ENCODE results near the gene CDH15.

The CDH15 gene

GRCh38 chr16:89135971-89136765 lies 35.4 kb upstream of the CDH15 start:
- no peak for TF ChIP-seq EZH2phosphoT487 (IDR thresholded peaks at IDR 0.05; ENCODE audit: borderline replicate concordance, low read length)
- no peak for TF ChIP-seq CTCF (IDR thresholded peaks at IDR 0.05; ENCODE audit: low read depth, low read length, poor library complexity, severe bottlenecking)
- no peaks in the 10 kb centered on the region for H3K9me3 ChIP-seq (ENCODE audit: control insufficient read depth, insufficient read depth, low read length)
- H3K4me3 ChIP-seq (ENCODE audit: low read length) = no peak overlapping the region
- no peak overlapping the region for H3K4me2 ChIP-seq (ENCODE audit: low read length)
- no peaks in the 10 kb centered on the region for H4K20me1 ChIP-seq (ENCODE audit: control insufficient read depth, insufficient read depth, low read depth, low read length)
- H3K79me2 ChIP-seq (ENCODE audit: control insufficient read depth, low read length) = peaks cover 28% of the 10 kb centered on the region
- no peaks in the 10 kb centered on the region for H3F3A ChIP-seq (ENCODE audit: control insufficient read depth, insufficient read depth)
- no peaks in the 10 kb centered on the region for H3K4me1 ChIP-seq (ENCODE audit: control insufficient read depth, low read length)
- peaks cover 91% of the 10 kb centered on the region for H3K36me3 ChIP-seq (ENCODE audit: control insufficient read depth, low read length)
- no peaks in the 10 kb centered on the region for H3K9me2 ChIP-seq (replicated peaks; ENCODE audit: control insufficient read depth, low read length)
- H3K27ac ChIP-seq (ENCODE audit: low read depth, low read length) = no peak overlapping the region
- H3K27me3 ChIP-seq (ENCODE audit: control insufficient read depth, low read length) = no peaks in the 10 kb centered on the region

- Histone ChIP-seq H3K27me3 (ENCODE audit: control insufficient read depth, low read length) (no peaks in the 10 kb centered on the region), H3K4me1 (ENCODE audit: control insufficient read depth, low read length) (no peaks in the 10 kb centered on the region), H3F3A (ENCODE audit: control insufficient read depth, insufficient read depth) (no peaks in the 10 kb centered on the region), H3K9me2 (replicated peaks; ENCODE audit: control insufficient read depth, low read length) (no peaks in the 10 kb centered on the region), H3K36me3 (ENCODE audit: control insufficient read depth, low read length) (peaks cover 91% of the 10 kb centered on the region), H3K9me3 (ENCODE audit: control insufficient read depth, insufficient read depth, low read length) (no peaks in the 10 kb centered on the region), H4K20me1 (ENCODE audit: control insufficient read depth, insufficient read depth, low read depth, low read length) (no peaks in the 10 kb centered on the region), H3K4me3 (ENCODE audit: low read length) (no peak overlapping the region), H3K27ac (ENCODE audit: low read depth, low read length) (no peak overlapping the region), H3K4me2 (ENCODE audit: low read length) (no peak overlapping the region), H3K79me2 (ENCODE audit: control insufficient read depth, low read length) (peaks cover 20% of the 10 kb centered on the region)
- no peak for TF ChIP-seq CTCF (IDR thresholded peaks at IDR 0.05; ENCODE audit: low read depth, low read length, poor library complexity, severe bottlenecking)
- no peak for TF ChIP-seq EZH2phosphoT487 (IDR thresholded peaks at IDR 0.05; ENCODE audit: borderline replicate concordance, low read length)
Observed at GRCh38 chr16:89136931-89137330, 34.6 kb upstream of the CDH15 start.

- Histone ChIP-seq H3K9me3 (ENCODE audit: control insufficient read depth, insufficient read depth, low read length) (no peaks in the 10 kb centered on the region), H3F3A (ENCODE audit: control insufficient read depth, insufficient read depth) (no peaks in the 10 kb centered on the region), H3K27ac (ENCODE audit: low read depth, low read length) (no peak overlapping the region), H3K36me3 (ENCODE audit: control insufficient read depth, low read length) (peaks cover 91% of the 10 kb centered on the region), H3K4me1 (ENCODE audit: control insufficient read depth, low read length) (no peaks in the 10 kb centered on the region), H3K27me3 (ENCODE audit: control insufficient read depth, low read length) (no peaks in the 10 kb centered on the region), H3K4me2 (ENCODE audit: low read length) (no peak overlapping the region), H3K9me2 (replicated peaks; ENCODE audit: control insufficient read depth, low read length) (no peaks in the 10 kb centered on the region), H3K4me3 (ENCODE audit: low read length) (no peak overlapping the region), H4K20me1 (ENCODE audit: control insufficient read depth, insufficient read depth, low read depth, low read length) (no peaks in the 10 kb centered on the region), H3K79me2 (ENCODE audit: control insufficient read depth, low read length) (peaks cover 11% of the 10 kb centered on the region)
- TF ChIP-seq EZH2phosphoT487 (IDR thresholded peaks at IDR 0.05; ENCODE audit: borderline replicate concordance, low read length) (no peak), CTCF (IDR thresholded peaks at IDR 0.05; ENCODE audit: low read depth, low read length, poor library complexity, severe bottlenecking) (no peak)
Observed at GRCh38 chr16:89137666-89138512, 33.7 kb upstream of the CDH15 start.
